H1 (cell line): ENCODE measurements around the gene MRPL34. TPM values are rescaled to one million over a fixed set of nuclear protein-coding genes. Genes with fewer than 3 reads are reported as not detected.

Source experiments
- KDM1A ChIP-seq: fragments of 200-600, 300-600 bp; sonication (generic); IDR thresholded peaks from 2 replicates; pipeline ENCODE4 v1.7.1; 2016; ENCODE audit warnings: mild to moderate bottlenecking, low read length, borderline replicate concordance
- NANOG ChIP-seq: IDR thresholded peaks from 2 replicates; pipeline ENCODE4 v1.6.1; 2011; ENCODE audit warnings: low read length, low read depth, mild to moderate bottlenecking, inconsistent platforms; ENCODE audit not compliant: insufficient read depth, poor library complexity, severe bottlenecking
- SP2 ChIP-seq: IDR thresholded peaks from 2 replicates; pipeline ENCODE4 v1.6.1; 2012; ENCODE audit warnings: mild to moderate bottlenecking, low read length, inconsistent platforms
- TAF1 ChIP-seq: IDR thresholded peaks from 2 replicates; pipeline ENCODE4 v1.6.1; 2011; ENCODE audit warnings: mild to moderate bottlenecking, low read depth, low read length
- polyA plus RNA-seq, 7 experiments: library from polyadenylated mRNA; depleted of rRNA in 3 of 7; stranded (reverse) in 5 of 7; unstranded in 2 of 7; fragments of >200 nt in 5 of 7; fragments of 200-250 nt in 2 of 7; gene quantifications; 1 replicate in 5 of 7; 2 replicates in 1 of 7; 4 replicates in 1 of 7; pipeline versions ENCODE4 v1.2.1 to v1.2.3, GENCODE V29; 2011 to 2013; ENCODE audit warnings: missing spikeins in 2 of 7, mixed read lengths in 2 of 7
- total RNA-seq: library from RNA; stranded (reverse); fragmentation: NEBNext Ultra II Directional; extraction: Animal tissue kit (Norgen Biotek cat#: 25700); gene quantifications from 2 replicates; pipeline ENCODE4 v1.2.1, GENCODE V29; 2021

The MRPL34 gene
- total and polyA plus RNA-seq, 2 of the 8 experiments (the other 6 are each of a cell fraction or from before 2014, with no cell fraction given): 91.9 to 99.6 TPM

- TF ChIP-seq KDM1A (no peak), SP2 (no peak), TAF1 (no peak), NANOG (no peak)
Observed at GRCh38 chr19:17325133-17325532, 19.5 kb downstream of the MRPL34 start (continued).
